ENCODE data around the gene AUTS2. TPM values are rescaled to one million over a fixed set of nuclear protein-coding genes. Genes with fewer than 3 reads are reported as not detected.
A peak's percentile ranks its signal among the peaks of the same experiment; 100 is the strongest.
"Not testable (repeated sequence)": the region's sequence is repeated elsewhere in the genome, so short reads cannot be mapped to it uniquely, and the experiment has no call there.

Gene AUTS2
- total RNA-seq, 1 experiment from 2014 or later = 7.4 TPM

- no peak for DNase-seq (ENCODE audit: extremely low read depth, low read depth)
These were observed 179.9 kb downstream of the AUTS2 start for GRCh38 chr7:69778138-69778537.

- peak; percentile 42 for DNase-seq (ENCODE audit: extremely low read depth, low read depth)
These were observed 182.1 kb downstream of the AUTS2 start for GRCh38 chr7:69780379-69780778.

- no peak for DNase-seq (ENCODE audit: extremely low read depth, low read depth)
These were observed 183.2 kb downstream of the AUTS2 start for GRCh38 chr7:69781412-69781846.

DNA sequence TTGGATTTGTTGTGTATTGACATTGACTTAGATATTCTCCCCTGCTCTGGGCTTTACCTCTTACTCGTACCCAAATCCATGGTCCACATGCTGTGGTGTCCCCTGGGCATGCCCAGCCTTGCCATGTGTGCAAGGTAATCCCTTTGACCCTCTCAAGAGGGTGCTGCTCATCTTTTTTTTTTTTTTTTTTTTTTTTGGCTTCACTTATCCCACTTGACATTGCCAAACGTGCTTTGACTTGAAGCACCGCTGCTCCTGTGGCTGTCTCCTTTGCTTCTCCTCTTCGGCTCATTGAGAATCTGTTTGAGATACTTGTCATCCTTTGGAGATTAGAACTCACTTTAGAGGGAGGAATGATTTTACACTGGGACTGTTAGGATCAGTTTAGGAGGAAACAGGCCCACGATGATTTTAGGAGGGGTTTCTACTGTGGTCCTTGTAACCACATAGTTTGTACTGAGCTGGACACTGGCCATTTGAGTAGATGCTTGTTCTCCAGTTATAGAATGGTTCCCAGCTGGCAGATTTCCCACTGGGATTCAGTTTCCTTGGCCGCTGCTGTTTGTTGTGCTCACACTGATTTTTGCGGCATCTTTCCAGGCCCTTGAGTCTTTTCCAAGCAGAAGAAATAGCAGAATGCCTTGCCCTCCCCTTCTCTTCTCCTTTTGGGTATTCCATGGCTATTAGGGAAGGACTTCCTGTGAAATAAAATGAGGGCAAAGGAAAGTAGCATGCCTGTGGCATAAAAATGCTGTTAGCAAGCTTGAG is 184.8 kb downstream of the AUTS2 start:
- DNase-seq (ENCODE audit: extremely low read depth, low read depth) = no peak

DNA sequence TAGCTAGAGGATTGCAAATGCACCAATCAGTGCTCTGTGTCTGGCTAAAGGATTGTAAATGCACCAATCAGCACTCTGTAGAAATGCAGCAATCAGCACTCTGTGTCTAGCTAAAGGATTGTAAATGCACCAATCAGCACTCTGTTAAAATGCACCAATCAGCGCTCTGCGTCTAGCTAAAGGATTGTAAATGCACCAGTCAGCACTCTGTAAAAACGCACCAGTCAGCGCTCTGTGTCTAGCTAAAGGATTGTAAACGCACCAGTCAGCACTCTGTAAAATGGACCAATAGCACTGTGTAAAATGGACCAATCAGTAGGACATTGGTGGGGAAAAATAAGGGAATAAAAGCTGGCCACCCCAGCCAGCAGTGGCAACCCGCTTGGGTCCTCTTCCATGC is 187.9 kb downstream of the AUTS2 start:
- DNase-seq (ENCODE audit: extremely low read depth, low read depth) = not testable (repeated sequence)

- no peak for DNase-seq (ENCODE audit: extremely low read depth, low read depth)
These were observed 188.6 kb downstream of the AUTS2 start for GRCh38 chr7:69786730-69787395.

DNA sequence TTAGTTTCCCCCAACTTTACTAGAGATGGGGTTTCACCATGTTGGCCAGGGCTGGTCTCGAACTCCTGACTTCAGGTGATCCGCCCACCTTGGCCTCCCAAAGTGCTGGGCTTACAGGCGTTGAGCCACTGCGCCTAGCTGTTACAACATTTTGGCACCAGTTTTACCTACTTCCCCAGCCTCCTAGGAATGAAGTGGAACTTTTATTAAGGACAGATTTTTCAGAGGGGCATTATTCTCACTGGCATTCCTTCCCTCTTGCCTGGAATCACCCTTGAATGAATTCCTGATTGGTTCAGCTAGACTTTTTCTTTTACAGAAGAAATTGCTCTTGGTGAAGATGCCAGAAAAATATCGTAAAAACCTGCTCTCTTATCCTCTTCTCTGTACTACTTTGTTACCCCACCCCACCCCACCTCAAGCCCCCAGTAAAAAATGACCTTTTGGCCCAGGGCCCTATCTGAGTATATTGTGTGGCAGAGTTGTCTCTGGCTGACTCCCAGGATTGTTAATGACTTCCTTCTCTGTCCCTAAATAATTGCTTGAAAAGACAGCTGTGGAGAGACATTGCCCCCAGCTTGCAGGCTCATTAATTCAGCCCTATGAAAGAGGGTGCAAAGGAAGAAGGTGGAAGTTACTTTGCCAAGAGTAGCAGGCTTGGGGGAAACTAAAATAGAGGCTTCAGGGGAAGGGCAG is 189.6 kb downstream of the AUTS2 start:
- no peak for DNase-seq (ENCODE audit: extremely low read depth, low read depth)

DNA sequence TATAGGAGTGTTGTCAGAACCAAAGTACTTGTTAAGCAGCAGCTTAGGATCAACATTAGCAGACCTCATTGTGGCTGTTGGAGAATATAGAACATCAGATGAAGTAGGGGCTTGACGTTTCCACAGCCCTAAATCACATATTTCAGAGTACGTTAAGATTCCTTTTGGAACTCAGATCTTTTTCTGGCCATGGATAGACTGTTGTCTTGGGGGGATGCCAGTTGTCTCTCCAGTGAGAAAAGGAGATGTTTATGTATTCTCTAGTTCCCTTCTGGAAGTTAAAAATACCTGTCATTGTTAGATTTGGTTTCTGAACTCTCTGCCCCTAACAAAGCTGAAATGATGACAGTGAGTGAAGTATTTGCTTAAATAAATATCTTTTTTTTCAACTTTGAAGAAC is 191.3 kb downstream of the AUTS2 start:
- DNase-seq (ENCODE audit: extremely low read depth, low read depth) = no peak

DNA sequence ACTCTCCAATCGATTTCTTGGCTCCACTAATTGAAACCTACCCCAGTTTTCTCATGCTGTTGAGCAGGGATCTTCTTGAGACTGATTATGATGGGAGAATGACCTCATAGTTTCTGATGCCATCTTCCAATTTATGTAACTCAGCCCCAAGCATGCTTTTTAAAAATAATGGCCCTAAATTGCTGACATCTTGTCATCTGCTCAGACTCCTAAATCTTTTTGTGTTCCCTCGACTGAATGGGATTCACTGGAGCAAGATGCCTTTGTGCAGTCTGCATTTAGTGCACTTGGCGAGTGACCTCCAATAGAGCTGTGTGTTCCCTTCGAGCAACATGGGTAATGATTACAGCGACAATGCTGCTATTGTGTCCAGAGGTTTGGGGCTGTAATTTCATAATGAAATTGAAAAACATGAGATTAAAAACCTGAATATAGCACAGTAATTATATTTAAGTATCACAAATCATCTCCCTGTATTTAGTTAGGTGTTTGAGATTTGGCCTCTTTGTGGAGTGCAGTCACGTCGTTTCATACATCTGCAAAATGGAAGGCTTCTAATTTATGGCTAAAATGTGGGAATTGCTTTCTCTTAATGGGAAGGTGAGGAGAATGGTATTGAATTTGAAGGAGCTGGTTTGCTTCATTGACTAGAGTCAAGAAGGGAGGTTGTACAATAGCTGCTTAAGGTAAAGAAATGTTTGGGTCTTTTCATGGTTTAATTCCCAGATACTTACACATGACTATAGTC is 192.9 kb downstream of the AUTS2 start:
- no peak for DNase-seq (ENCODE audit: extremely low read depth, low read depth)

DNA sequence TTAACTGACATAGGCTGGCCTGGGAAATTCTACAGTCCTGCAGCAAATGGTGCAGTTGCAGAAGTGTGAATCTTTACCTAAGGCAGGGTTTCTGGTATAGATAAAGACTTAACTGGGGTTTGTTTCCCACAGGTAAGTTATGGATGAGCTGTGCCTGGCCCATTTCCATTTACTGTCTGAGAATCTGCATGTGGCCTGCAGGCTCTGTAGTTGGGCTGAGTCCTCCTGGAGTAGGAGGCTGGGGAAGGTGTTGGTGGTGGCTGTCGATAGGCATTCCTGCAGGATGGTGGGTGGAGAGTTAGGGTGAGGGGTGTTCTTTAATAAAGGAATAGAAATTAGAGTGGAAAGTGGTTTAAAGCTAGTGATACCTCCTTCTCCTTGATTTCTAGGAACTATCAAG is 193.5 kb downstream of the AUTS2 start:
- no peak for DNase-seq (ENCODE audit: extremely low read depth, low read depth)

GRCh38 chr7:69795932-69796331 is 197.7 kb downstream of the AUTS2 start:
- DNase-seq (ENCODE audit: extremely low read depth, low read depth) = no peak

GRCh38 chr7:69796416-69796815 is 198.1 kb downstream of the AUTS2 start:
- no peak for DNase-seq (ENCODE audit: extremely low read depth, low read depth)

DNA sequence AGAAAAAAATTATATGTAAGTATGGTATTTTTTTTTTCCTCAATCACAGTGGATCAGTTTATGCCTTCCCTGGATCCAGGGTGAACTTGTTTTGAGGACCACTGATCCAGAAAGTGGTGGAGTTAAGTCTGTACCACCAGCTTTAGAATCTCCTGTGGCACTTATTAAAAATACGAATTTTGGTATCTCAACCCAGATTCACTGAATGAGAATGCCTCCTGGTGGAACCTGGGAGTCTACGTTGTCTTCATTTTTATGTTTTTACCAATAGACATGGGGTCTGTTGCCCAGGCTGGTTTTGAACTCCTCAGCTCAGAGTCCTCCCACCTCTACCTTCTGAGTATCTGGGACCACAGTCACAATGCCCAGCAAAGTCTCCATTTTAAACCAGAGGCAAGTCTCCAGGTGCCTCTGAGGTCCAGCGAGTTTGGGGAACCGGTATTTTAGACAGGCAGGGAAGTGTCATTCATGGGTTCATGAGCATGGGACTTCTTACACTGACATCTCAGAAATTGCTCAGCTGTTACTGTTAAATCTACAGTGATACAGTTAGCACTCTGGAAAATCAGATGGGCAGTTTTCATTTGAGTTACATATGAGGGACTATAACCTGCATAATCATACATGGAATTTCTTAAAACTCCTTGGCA is 200.9 kb downstream of the AUTS2 start:
- DNase-seq (ENCODE audit: extremely low read depth, low read depth) = no peak

- no peak for DNase-seq (ENCODE audit: extremely low read depth, low read depth)
These were observed 201.7 kb downstream of the AUTS2 start for GRCh38 chr7:69799990-69800389.

DNA sequence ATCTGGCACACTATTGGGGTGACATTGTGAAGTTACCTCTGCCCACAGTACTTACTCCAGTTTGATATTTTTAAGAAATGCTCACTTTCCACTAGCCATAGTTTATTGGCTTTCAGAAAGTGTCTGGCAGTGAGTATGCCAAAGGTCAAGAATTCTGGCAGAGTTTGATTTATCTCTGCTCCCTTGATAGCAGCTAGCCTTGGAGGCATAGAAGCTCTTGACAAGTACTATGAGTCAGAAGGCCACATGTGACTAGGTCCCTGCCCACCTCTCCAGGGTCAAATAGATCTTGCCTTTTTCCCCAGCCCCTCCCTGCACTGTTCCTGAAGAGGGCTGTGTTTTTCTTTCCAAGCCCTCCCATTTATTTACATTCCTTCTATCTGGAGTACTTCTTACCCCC is 202.2 kb downstream of the AUTS2 start:
- DNase-seq (ENCODE audit: extremely low read depth, low read depth) = peak; percentile 24

DNA sequence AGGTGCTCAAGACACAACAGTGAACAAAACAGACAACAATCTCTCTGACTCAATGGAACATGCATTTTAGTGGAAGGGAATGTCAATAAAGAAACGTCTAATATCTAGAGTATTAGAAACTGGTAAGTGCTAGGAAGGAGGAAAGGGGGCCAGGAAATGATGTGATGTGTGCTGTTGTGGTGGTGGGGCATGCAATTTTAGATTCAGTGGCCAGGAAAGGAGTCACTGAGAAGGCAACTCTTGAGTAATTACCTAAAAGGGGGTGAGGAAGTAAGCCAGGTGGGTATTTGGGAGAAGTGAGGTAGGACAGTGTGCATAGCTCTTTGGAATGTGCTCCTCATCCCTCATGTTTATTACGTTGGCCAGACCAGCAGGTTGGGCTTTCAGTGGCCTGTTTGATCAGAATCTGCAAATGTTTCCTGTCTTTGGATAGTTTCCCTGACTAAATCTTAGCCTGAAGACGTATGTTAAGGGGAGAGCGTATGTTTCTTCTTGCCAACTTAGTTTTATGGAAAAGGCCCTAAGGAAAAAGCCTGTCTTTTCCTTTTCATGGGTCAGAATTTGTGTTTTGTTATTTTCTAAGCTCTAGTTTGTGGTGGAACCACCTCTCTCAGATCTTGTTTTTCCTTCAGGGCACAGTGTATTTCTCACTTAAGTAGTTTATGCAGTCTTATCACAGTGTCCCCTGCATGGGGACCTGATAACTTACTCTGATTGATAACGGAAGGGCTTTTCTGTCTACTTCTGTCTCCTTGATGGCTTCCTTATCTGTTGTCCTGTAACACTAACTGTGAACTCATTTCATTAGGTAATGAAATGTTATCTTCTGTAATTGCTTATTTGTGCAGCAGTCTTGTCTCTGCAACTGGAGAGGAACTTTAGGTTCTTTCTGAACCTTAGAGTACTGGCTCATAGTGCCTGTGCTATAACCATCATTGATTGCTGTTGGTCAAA is 203.7 kb downstream of the AUTS2 start:
- no peak for DNase-seq (ENCODE audit: extremely low read depth, low read depth)

DNA sequence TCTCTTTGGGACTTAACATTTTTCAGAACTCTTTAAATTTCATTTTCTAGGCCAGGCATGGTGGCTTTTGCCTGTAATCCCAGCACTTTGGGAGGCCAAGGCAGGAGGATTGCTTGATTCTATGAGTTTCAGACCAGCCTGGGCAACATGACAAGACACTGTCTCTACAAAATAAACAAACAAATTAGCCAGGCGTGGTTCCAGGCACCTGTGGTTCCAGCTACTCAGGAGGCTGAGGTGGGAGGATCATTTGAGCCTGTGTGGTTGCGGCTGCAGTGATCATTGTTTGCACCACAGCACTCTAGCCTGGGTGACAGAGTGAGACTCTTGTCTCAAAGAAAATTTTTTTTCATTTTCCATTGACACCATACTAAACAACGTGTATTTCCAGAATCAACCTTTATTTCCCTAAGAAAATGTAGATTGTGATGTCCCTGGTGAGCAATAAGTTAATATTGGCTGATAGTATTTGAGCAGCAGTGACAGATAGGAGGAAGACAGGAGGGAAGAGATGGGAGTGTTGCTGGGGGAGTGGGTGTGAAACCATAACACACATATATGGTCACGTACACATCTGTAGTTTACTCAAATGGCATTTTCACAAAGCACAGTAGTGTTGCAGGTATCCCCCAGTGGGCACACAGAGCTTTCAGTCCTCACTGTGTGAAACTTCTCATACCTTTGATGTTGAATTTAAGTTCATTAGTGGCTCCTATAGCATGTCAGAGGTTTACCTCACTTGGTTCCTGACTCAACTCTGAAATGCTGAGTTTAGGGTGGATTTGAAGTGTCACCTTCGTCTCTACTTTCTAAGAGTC is 205.6 kb downstream of the AUTS2 start:
- DNase-seq (ENCODE audit: extremely low read depth, low read depth) = no peak

GRCh38 chr7:69804962-69805361 is 206.7 kb downstream of the AUTS2 start:
- no peak for DNase-seq (ENCODE audit: extremely low read depth, low read depth)

Data from NCI-H460 (cell line).